Measurements from ENCODE around the gene IQCH.

DNA sequence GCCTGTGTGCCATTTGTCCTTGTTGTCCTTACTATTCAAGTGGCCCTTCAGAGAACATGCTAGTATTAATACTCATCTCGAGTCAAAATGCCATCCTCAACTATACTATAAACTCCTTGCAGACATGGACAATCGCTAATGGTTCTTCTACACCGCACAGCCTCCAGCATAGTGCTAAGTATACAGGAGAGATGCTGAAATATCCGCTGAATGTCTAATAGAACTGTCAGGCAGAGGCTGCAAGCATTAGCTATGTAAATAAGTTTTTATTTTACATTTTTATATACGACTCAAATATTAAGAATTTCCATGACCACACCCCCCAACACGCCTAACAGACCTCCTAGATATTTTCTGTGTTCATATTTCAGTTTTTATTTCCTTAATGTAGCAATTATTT, 39.5 kb upstream of the IQCH start:
- TF ChIP-seq EP300 (IDR thresholded peaks at IDR 0.05) (no peak), CTCF (IDR thresholded peaks at IDR 0.05) (no peak), POLR2AphosphoS5 (IDR thresholded peaks at IDR 0.05) (no peak), POLR2A (IDR thresholded peaks at IDR 0.05) (no peak)
